Activated T-cell treated with anti-CD3 and anti-CD28 coated beads for 1 hour (primary cell): ENCODE results near the gene CHMP5.

Experiments used
- DNase-seq: peaks from one replicate; pipeline ENCODE4 v3.0.0-alpha.2; 2020; ENCODE audit warnings: low read depth

The CHMP5 gene

DNA sequence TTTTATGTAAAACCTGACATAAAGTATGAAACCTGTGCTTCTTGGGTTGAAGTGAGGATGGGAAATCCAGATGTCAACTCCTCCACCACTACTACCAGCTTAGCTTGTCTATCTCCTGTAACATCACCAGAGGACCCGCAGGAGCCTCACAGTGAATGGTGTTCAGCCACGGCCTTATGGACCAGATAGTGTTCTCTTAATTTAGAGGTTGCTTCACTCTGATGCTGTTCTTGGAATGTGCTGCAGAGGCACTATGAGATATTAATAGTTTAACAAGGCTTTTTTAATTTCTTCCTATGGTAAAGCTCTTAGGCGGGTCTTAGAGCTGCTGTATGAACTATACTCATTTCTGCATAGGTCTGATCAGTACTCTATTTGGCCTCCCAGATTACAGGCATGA, 53.4 kb downstream of the CHMP5 start:
- no peak for DNase-seq

- no peak for DNase-seq
Measured at GRCh38 chr9:33318781-33319180, 53.9 kb downstream of the CHMP5 start.

DNA sequence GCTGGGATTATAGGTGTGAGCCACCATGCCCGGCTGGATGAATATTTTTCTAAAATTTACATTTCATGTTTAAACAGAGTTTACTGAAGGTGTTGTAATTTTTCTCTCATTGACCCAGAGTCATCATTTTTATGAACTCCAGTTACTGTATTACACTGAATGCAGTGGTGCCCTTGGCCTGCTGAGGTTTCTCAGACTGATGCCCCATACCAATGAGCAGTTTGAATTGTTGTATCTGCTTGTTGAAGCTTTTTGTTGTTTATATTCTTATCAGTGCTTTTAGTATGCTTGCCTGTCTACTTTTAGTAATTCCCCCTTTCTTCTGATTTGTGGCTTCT, 55.4 kb downstream of the CHMP5 start:
- DNase-seq: no peak

GRCh38 chr9:33320568-33321261, 55.9 kb downstream of the CHMP5 start:
- no peak for DNase-seq

DNA sequence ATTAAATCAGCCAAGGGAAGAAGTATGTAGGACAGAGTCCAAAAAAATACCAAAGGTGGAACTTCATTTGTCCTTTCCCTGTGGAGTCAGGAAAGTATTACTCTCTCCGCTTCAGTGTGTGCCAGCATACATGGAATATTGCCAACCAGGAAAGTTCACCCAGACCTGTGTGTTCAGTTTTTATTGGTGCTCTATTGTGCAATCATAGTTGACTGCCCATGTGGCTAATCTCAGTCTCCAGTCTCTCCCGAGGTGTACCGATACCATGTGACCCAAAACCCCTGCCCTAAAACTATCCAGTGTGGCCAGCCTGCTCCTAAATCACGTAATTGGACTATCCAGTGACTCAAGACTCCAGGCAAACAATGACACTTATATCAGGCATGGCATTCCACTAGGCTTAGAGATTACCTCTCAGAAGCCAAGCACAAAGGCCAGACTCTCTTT, 64.3 kb downstream of the CHMP5 start:
- no peak for DNase-seq

DNA sequence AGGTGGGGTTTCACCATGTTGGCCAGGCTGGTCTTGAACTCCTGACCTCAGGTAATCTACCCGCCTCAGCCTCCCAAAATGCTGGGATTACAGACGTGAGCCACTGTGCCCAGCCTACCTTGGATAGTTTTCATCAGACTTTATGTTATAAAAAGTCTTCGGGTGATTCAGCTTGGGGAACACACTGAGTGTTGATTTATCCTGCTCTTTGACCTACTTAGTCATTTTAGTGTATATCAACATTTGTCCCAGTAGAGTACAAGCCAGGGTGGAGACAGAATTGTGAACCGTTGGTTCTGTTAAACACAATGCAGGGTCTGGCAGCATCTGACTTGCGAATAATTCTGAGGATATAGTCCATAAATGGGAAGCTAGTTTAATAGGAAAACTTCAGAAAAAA, 65.1 kb downstream of the CHMP5 start:
- no peak for DNase-seq

DNA sequence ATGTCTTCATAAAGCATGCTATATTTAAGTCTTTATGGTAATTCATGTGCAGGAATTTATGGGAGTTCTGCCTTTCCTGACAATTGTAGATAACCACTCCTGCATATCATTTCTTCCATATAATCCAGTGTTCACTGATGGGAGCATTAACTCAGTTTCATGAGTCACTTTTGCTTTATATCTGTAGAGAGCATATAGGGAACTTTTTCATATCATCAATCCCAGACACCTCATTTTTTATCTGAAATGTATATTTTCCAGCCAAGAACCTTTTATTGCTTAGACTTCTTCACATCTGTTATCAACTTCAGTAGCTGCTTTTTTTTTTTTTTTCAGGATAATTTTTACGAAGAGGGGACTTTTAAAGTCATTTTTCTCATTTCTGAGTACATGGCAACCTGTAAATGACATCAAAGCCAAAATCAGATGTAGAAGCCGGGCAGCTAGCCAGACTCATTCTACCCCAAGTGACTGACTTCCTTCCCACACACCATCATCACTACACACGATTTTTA, 66.6 kb downstream of the CHMP5 start:
- no peak for DNase-seq
